ENCODE data around the gene AVEN.
"Not testable (repeated sequence)": the region's sequence is repeated elsewhere in the genome, so short reads cannot be mapped to it uniquely, and the experiment has no call there.

AVEN gene

DNA sequence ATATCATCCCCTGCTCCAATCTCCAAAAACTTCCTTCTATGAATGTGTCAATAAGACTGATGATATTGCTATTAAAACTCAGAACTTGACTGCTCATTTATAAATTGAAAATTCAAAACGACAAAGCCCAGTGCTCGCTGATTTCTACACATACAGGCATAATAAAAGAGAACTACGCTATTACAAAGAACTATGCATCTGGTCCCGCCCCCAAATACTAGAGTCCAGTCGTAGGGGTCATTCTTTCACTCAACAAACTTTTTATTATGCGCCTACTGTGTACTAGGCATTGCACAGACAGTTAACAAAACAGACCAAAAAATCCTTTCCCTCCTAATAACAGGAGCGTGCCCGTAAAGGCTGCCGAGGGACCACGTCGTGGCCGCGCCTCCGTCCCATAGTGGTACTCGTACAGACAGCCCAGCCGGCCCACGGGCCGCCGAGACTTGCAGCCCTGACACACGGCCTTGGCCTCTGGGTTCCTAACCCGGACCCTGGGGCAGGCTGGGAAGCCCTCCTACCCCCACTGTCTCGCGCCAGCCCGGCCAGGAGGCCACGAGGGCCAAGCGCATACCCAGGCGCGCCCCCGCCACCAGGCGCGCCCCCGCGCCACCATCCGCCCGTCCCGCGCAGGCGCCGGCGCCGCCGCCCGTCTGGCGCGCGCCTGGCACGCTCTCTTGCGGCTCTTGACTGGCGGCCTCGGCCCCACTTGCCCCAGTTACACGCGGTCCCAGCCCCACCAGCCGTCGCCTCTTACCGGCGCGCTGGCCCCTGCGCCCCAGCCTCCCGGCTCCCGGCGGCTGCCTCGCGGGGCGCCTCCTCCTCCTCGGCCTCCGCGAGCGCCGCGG, 757 bp downstream of the AVEN start:
- FAIRE-seq: no peak

DNA sequence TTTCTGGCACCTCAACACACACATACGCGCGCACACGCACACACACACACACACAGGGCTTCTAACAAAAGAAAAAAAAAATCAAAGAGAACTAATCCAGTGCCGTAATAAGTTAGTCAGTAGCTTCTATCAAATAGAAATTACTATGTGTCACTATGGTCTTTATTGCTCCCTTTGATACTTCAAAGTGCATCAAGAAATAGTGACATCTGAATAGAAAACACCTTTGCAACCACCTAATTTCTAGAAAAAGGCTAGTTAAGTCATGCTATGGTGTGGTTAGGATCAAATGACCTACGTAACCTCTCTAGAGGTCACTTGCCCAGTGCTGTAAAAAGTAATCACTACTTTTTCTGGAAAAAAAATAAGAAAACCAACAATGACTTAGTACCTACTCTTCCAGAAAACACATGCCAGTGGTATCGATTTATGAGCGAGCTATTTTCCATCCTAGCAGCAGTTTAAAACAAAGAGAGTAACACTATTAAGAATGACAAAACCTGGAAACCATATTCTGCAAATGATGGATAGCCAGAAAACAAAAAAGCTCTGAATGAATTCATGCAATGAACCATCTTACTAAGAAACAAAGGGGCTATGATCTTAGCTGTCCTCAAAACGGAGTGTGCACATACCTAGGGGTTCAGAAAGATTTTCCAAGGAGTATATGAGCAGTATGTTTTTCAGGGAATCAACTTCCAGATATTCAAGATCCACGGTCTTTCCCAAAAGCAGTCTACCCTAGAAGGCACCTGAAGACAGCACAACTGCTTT, 6.8 kb downstream of the AVEN start:
- no peak for FAIRE-seq

DNA sequence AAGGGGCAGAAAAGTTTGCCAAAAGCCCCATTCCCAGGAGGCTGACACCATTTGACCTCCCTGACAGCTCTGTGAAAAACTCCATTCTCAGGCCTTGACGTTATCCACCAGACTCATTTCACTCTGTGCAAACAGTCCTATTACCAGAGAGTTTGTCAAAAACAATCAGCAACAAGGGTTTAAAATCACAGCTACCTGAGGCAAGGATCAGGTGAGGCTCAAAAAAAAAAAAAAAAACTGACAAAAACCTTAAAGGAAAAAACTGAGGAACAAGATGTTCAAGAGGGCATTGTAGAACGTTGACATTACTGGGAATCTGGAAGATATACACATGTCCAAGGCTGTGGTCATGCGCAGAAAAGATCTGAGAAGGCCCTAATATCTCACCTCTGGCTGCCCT, 11.4 kb downstream of the AVEN start:
- FAIRE-seq: no peak

DNA sequence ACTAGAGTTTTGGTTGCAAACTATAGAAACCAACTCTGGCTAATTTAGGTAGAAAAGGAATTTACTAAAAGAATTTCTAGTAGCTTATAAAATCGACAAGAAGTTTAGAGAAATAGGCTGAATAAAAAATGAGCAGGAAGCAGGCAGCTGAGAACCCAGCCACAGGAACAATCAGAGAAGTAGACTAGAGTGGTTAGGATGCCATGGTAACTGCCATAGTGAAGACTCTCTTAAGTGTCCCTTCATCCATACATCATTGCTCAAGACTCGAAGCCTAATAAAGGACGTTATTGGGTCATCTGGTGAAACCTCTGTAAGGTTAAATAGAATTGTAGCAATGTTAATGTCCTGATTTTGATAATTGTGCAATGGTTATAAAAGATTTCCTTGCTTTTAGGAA, 13.8 kb downstream of the AVEN start:
- FAIRE-seq: no peak

DNA sequence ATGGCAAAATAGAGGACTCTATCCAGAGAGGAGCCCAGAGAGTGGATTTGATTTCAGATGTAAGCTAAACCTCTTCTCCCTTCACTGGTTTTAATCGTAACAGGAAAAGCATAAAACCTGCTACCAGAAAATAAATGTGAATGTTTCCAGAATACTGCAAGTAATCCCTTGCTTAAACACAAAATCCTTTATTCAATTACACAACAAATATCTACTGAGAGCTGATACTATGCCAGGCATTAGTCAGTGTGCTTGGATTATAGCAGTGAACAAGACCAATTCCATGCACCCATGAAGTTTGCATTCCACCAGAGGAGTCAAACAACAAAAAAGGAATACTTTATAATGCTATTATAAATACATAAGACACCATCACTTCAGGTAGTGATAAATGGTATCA, 15.1 kb downstream of the AVEN start:
- no peak for FAIRE-seq

DNA sequence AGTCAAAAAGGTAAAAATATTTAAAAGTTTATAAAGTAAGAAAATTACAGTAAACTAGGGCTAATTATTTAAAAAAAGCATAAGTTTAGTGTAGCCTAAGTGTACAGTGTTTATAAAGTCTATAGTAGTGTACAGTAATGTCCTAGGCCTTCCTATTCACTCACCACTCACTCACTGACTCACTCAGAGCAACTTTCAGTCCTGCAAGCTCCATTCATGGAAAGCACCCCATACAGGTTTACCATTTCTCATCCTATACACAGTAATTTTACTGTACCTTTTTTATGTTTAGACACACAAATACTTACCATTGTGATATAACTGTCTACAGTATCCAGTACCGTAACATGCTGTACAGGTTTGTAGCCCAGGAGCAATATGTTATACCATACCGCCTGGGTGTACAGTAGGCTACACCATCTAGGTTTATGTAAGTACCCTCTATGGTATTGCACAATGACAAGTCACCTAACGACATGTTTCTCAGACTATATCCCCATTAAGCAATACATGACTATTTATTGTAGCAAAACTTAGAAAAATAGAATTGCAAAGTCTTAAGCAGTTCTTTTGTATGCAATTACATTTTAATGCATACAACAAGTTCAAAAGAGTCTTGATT, 19.5 kb downstream of the AVEN start:
- no peak for FAIRE-seq

DNA sequence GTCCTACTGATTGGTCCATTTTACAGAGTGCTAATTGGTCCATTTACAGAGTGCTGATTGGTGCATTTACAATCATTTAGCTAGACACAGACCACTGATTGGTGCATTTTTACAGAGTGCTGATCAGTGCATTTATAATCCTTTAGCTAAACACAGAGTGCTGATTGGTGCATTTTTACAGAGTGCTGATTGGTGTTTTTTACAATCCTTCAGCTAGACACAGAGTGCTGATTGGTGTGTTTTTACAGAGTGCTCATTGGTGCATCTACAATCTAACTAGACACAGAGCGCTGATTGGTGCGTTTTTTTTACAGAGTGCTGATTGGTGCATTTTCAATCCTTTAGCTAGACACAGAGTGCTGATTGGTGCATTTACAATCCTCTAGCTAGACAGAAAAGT, 20.3 kb downstream of the AVEN start:
- FAIRE-seq: not testable (repeated sequence)

DNA sequence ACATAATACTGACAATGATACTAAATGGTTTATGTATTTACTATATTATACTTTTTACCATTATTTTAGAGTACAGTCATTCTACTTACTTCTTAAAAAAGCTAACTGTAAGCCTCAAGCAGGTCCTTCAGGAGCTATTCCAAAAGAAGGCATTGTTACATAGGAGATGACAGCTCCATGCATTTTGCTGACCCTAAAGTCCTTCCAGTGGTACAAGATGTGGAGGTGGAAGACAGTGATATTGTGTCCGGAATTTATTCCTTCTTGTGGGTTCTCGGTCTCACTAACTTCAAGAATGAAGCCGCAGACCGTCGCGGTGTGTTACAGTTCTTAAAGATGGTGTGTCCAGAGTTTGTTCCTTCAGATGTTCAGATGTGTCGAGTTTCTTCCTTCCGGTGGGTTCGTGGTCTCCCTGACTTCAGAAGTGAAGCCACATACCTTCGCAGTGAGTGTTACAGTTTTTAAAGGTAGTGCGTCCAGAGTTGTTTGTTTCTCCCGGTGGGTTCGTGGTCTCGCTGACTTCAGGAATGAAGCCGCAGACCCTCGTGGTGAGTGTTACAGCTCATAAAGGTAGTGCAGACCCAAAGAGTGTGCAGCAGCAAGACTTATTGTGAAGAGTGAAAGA, 20.9 kb downstream of the AVEN start:
- no peak for FAIRE-seq

DNA sequence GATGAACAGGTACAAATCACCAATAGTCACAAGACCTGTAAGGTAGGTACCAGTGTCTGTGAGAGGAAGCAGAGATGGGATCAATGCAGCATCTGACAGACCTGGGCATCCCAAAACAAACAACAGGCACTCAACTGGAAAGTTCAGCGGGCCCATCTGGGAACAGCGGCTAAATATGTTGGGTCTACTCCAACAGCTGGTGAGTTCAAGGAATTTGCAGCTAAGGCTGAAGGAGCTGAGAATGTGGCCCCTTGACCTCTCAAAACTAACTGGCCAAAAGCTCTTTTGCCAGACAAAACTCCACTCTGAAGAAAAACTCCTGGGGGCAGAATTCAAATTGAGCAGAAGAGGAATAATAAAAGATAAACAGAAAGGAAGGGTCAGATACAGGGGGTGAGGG, 24.4 kb downstream of the AVEN start:
- no peak for FAIRE-seq

DNA sequence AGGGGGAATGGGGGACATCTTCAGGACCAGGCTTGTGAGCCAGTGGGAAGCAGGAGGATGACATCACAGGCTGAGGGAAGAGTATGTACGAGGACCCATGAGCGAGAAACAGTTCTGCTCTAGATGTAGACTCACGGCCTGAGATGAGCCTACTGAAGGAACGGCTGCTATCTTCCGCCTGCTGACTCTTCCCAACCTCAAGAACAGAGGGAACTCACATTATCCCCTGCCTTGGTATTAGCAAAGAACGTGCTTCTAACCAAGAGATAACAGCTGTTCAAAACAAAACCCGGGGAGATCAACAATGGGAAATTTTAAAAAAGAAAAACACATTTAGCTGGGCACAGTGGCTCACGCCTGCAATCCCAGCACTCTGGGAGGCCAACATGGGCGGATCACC, 25.3 kb downstream of the AVEN start:
- no peak for FAIRE-seq

DNA sequence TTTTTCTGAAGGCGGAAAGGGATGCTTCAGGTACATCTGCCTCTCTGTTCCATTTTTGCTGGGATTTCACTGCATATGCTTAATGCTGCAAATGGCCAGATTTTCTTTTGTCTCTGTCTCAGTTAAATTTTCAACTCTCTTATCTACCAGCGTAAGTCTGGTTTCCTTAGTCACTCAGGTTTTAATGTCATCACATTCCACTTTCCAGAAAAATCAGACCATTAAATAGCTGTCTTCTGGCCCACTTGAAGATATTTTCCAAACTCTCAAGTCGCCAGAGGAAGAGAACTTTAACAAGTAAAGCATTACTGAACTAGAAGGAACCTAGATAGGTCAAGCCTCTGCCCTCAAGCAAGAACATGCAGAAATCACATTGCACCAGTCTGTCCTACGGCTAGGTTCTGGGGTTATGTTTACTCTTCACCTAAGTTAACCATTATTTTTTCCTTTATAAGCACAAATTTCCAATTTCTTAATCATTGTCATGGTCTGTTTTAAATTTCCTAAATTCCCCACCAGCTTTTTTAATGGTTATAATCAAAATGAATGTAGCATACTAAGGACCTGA, 26.5 kb downstream of the AVEN start:
- no peak for FAIRE-seq

DNA sequence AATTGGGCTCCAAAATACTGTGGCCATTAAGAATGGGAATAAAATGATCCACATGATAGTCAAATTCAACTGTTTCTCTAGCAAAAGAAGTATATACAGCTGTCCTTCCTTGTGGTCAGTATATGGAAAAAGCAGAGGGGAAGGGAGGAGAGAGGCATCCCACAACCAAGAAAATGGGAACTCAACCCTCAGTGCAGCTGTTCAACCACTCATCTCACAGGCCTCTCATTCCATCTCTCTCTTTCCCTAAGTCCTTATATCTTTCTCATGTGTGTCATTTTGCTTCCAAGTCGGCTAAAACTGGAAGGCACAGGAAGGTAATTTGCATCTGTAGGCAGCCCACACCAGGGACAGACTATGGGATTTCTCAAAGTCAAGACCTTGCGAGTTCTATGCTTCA, 27.5 kb downstream of the AVEN start:
- FAIRE-seq: no peak

DNA sequence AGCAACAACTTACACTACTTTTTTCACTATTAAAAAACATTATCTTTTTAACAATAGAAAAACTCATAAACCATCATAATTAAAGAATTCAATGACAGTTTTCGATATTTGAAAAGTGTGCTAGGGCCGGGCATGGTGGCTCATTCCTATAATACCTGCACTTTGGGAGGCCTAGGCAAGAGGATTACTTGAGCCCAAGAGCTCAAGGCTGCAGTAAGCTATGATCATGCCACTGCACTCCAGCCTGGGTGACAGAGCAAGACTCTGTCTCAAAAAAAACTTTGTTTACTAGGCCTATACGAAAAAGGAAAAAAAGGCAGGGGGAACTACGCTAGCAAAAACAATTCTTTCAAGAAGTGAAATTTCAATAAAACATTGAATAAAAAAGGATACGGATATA, 28.1 kb downstream of the AVEN start:
- no peak for FAIRE-seq

DNA sequence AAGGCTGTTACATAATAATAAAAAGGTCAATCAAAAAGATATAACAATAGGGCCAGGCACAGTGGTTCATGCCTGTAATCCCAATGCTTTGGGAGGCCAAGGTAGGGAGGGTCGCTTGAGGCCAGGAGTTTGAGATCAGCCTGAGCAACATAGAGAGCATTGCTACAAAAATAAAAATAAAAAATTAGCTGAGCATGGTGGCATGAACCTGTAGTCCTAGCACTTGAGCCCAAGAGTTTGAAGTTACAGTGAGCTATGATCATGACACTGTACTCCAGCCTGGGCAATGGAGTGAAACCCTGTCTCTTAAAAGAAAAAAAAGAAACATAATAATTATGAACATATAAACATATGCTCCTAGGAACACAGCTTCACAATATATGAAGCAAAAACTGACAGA, 29.3 kb downstream of the AVEN start:
- no peak for FAIRE-seq

DNA sequence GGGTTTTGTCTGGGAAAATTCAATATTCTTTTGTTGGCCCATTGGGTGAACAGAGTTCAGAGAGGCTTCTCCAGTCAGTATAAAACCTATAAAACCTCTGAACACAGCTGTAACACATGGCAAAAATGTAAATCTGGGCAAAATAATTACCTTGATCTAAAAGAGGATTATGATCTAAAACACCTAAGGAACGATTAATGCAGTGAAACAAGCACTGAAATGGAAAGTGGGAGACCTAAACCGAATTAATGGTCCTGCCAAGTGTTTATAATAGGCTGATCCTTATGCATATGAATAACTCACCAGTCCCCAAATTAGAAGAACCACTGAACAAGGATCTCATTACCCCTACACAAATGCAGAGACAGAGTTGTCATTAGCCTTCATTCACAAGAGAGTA, 32.6 kb downstream of the AVEN start:
- no peak for FAIRE-seq

DNA sequence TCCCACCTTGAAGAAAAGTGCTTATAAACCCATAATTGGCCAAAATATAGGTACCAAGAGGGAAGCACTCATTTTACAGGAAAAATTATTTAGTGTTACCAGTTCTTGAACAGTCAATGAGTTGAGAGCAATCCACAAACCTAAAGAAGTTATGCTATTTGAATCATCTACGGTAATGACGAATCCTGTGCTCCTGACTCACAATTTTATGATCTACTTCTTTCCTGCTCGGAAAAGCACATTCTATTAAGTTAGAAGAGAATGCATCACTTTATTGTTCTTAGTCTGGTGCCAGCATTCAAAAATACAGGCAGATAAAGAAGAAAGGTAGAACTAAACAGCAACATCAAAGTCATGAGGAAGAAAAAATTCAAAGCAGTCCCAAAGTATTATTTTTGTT, 37.5 kb downstream of the AVEN start:
- no peak for FAIRE-seq

DNA sequence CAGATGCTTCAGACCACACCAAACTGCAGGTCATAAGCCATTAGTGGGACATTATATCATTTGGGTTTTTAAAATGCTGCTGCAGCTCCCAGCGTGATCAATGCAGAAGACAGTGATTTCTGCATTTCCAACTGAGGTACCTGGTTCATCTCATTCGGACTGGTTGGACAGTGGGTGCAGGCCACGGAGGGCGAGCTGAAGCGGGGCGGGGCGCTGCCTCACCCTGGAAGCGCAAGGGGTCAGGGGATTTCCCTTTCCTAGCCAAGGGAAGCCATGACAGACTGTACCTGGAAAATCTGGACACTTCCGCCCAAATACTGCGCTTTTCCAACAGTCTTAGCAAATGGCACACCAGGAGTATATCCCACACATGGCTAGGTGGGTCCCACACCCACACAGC, 43.3 kb downstream of the AVEN start:
- FAIRE-seq: not testable (repeated sequence)

DNA sequence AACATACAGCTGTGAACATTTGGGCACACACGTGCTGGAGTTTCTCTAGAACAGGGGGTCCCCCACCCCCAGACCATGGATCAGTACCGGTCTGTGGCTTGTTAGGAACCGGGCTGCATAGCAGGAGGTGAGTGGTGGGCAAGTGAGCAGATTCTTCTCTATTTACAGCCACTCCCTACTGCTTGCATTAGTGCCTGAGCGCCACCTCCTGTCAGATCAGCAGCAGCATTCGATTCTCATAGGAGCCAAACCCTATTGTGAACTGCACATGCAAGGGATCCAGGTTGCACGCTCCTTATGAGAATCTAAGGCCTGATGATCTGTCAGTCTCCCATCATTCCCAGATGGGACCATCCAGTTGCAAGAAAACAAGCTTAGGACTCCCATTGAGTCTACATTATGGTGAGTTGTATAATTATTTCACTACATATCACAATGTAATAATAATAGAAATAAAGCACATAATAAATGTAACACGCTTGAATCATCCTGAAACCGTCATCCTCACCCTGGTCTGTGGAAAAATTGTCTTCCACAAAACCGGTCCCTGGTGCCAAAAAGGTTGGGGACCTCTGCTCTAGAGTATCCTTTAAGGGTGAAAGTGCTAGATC, 44.9 kb downstream of the AVEN start:
- no peak for FAIRE-seq

DNA sequence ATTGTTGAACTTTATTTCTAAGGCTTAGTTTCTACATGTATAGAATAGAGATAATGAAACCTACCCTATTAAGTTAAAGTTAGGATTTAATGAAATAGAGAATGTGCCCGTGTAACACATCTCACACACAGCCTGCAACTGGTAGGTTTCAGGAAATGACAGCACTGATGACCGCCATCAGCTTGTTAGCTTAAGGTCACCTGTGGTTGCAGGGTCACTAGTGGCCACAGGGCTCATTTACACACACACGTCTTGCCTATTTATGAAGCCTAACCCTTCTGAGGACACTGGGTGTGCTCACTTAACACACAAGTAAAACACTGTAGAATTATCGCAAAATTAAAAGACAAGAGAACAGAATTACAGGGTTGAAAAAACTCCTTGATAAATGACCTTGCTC, 50.6 kb downstream of the AVEN start:
- FAIRE-seq: no peak

DNA sequence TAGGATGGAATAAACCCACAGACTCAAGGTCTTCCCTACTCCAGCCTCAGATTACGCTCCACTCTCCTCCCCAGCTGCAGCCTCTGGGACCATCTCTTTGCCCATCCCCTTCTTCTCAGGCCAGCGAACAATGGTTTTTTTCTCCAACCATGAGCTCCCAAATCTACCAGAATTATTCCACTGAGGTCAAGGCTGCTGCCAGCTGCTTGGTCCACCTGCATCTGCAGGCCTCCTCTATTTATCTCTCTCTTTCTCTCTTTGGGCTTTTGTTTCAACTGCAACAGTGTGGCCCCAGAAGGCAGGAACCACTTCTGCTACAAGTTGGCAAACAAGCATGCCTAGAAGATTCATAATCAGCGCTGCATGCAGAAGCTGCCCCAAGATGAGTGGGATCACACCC, 51.6 kb downstream of the AVEN start:
- FAIRE-seq: no peak

DNA sequence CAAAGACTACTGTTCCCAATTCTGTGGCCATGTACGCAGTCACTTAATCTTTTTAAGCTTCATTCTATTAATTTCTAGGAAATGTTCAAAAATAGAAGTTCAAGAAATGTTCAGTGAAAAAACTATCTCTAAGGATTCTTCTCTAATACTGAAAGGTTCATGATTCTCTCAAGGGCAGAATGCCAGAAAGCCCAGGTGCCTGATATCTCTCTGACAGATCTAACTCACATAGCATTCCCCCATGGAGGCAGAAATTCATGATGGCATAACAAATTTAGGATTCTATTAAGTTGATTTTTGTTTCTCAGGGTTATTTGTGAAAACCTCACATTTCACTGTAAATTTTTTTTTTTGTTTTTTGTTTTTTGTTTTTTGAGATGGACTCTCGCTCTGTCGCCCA, 53.3 kb downstream of the AVEN start:
- no peak for FAIRE-seq

DNA sequence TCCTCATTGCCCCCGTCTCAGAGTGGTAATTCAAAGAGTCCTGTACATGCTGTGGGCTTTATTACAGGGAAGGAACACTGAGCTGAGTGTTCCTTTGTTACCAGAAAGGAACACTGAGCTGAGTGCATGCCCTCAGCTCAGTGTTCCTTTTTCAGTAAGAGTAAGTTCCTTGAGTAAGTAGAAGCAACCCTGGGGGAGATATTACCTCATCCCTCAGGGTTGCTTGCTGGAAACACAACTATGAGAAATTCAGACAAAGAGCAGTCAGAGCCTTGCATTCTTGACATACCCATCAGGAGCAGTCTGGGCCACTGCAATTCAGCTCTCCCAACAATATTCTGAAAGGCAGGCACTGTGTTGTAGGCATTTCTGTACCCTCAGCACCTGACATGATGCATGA, 53.7 kb downstream of the AVEN start:
- no peak for FAIRE-seq

DNA sequence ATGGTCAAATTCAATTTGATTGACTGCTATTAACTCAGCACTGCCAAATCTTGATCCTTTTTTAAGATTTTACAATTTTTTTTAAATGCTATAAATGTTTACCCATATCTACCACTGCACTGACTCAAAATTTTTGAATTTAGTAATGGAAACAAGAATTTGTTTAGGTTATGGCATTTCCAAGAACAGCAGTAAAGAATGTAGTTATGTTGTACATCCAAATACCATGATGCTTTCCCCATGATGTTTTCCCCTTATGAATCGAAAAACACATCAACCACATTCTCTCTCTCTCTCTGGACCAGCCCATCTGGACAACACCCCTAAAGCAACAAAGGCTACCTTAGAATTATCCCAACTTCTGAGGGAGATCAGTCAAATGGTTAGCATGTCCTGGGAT, 56.5 kb downstream of the AVEN start:
- no peak for FAIRE-seq

Data from TTC549 (cell line).